NCI-H82 (cell line): ENCODE results near the gene AGK.

Experiments
- DNase-seq: peaks from one replicate; lab custom pipeline; 2025; lab: John Stamatoyannopoulos, UW

The AGK gene

GRCh38 chr7:141586878-141587277, 35.7 kb downstream of the AGK start:
- no peak for DNase-seq

DNA sequence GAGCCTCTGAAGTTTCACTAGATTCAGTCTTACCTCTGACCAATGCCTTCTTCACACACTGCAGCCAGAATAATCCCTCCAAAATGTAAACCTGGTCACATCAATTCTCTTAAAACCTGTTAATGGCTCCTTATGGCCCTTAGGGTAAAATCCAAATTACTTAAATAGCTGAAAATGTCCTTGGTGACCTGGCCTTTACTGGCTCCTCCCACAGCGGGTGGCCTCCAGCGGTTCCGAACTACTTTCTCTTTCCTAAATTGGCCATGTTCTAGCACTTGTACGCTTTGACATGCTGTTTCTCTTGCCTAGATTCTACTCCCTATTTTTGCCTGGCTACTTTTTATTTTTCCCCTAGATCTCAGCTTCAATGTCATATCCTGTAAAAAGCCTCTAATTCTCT, 36.1 kb downstream of the AGK start:
- DNase-seq = no peak

GRCh38 chr7:141588912-141589311, 37.7 kb downstream of the AGK start:
- DNase-seq = no peak

DNA sequence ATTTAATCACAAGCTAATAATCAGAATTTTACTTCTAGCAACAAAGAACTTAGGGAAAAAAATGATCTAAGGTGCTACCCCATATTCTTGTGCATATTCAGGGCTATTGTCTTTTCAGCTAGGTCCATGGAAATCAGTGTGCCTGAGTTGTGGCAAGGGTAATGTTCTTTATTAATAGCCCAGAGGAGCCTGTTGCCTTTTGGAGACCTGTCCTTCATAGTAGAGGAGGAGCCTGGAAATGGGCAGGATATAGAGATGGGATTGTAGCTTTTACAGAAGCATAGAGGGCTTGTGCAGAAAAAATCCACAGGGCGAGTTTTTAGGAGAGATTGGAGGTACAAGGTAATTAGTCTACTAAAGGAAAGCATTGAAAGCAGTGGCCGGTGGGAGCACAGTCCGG, 38.9 kb downstream of the AGK start:
- DNase-seq = no peak

DNA sequence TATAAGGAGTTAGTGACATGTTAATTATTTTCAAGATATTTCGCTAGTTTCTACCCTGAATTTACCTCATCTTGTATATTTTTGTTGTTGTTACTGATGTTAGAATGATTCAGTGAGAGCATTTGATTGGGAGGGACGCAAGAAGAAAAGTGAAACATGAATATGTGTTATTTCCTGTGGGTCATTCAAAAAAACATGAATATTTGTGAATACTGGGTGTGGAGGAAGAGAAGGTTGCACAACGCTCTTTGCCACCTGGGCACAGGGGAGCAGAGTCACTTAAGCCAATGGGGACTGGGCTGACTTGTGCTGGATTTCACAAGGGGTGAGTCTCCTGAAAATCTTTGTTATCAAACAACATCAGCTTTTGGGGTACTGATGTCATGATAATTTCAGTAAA, 39.5 kb downstream of the AGK start:
- DNase-seq = no peak

DNA sequence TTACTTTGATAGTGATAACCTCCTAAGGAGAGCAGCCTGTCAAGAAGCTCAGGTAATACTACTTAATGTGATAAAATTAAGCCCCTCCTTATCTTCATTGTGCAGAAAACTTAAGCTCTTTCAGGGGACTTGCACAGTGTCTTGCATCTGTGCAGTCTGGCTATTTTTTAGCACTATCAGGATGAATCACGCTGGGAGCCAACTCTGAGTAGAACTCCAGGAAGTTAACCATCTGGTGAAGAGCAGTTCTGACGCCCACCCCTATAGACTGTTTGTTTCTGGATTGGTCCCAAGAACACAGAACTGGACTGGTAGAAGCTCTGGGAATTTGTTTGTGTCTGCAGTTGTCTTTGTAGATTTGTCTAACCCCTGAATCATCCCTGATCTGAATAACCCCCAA, 41.9 kb downstream of the AGK start:
- DNase-seq = peak; percentile 90

- DNase-seq = no peak
Observed at GRCh38 chr7:141597966-141598365, 46.8 kb downstream of the AGK start.

DNA sequence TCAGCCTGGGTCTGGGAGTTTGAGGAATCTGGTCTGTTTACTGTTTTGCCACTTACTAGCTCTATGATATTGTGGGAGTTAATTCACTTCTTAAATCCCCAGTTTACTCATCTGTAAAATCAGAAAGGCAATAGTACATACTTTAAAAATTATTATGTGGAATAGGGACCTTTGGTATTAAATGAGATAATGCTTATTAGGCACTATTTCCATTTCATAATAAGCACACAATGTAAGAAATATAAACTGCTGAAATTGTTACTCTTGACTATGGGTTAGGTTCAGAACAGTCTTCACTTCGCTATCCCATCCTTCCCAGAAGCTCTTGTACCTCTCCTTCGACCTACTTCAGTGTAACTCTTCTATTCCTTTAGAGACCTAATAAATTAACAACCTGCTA, 47.2 kb downstream of the AGK start:
- DNase-seq = no peak

GRCh38 chr7:141600168-141601006, 49.2 kb downstream of the AGK start:
- peak; percentile 53 for DNase-seq

DNA sequence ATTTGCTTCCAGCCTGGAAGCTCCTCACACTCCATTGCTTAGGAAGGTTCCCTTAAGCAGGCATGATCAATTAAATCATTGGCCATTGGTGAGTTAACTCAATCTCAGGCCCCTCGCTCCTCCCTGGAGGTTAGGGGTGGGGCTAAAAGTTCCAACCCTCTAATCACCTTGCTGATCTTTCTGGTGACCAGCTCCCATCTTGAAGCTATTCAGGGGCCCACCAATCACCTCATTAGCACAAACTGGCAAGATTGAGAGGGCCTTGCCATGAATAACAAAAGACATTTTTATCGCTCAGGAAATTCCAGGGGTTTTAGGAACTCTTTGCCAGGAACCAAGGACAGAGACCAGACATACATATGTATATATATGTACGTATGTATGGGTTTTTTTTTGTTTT, 58.4 kb downstream of the AGK start:
- DNase-seq = no peak

DNA sequence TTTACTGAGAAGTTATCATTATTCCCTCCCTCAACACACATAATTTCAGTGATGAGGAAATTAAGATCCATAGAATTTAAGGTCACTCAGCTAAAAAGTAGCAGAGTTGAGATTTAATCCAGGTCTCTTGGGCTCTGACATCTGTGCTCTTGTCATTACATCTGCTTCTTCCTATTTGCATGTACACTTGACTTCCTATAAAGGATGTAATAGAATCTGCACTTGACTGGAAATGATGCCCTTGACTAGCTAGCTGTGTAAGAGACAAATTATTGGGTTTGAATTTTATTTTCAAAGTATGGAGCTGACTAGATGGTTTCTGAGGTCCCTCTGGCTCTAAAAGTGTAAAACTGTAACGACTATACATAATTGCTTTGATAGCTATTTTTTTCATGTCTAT, 59.5 kb downstream of the AGK start:
- no peak for DNase-seq

DNA sequence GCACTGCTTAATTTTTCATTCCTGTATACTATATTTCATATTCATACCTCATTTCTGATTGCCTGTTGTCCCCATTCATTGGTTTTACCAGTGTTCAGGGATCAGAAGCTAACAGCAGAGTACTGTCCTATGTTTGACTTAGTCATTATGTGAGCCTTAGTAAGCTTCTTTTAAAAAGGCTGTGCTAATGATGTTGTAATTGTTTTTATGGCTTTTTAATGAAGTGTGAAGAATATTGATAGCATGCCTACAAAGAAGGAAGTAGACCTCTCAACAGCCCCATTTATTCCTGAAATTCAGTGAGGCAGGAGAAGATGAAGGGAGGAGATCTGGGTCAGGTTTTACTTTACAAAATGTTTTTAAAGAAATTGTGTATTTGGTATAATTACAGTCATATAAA, 61.7 kb downstream of the AGK start:
- no peak for DNase-seq

DNA sequence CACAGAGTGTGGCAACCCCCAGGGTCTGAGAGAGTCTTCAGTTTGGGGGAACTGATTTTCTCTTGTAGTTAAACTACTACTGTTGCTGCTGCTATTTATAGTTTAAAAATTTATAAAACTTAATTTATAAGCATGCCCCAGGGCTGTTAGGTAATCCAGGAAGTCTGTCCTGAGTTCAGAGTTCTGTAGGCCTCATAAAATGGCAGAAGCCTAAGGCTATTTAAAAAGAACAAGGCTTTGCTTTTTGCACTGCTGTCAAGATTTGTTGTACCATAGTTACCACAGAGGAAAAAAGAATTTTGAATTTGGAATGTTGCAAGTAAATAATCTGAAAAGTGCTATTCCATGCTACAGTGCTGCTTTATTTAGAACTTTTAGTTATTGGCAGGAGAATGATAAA, 66.1 kb downstream of the AGK start:
- no peak for DNase-seq

DNA sequence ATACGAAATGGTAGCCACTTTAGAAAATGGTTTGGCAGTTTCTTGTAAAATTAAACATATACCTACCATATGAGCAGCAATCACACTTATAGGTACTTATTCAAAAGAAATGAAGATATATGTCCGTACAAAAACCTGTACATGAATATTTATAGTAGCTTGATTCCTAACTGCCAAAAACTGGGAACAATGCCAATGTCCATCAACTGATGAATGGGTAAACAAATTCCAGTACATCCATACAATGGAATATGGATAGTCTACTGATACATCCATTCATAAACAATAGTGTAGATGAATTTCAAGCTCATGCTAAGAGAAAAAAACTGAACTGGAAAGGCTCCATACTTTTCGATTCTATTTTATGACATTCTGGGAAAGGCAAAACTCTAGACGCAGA, 68.5 kb downstream of the AGK start:
- DNase-seq = no peak

GRCh38 chr7:141624763-141625162, 73.6 kb downstream of the AGK start:
- no peak for DNase-seq

GRCh38 chr7:141630621-141631020, 79.4 kb downstream of the AGK start:
- no peak for DNase-seq

DNA sequence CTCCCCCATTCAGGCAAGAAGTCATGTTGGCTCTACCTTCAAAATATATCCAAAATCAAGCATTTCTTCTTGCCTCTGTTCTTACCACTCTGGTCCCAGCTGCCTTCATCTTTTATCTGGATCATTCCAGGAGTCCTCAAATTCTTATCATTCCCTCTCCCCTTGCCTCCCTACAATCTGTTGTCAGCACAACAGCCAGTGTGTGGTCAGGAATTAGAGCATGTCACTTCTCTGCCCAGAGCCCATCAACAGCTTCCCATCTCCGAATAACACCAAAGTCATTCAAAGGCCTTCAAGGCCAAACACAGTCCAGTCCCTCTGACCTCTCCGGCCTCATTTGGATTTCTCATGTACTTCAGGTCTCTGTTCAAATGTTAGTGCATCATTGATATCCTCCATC, 80.3 kb downstream of the AGK start:
- DNase-seq = no peak

DNA sequence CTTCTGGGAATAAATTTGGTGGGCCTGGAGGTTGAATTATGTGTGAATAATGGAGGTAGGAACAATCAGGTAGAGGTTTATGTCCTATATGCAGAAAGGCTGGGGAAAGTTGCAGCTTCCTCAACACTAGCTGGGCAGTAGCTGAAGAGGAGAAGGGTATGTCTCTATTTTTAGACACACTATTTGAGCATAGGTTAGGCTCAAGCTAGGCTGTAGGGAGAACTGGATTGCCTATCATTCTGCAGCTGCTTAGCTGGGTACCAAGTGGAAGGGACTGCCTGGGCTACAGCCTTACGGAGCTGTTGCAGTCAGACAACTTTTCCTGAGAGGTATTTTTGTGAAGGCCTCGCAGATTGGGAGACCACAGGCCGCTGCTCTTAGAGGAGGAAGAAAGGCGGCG, 82.9 kb downstream of the AGK start:
- no peak for DNase-seq

DNA sequence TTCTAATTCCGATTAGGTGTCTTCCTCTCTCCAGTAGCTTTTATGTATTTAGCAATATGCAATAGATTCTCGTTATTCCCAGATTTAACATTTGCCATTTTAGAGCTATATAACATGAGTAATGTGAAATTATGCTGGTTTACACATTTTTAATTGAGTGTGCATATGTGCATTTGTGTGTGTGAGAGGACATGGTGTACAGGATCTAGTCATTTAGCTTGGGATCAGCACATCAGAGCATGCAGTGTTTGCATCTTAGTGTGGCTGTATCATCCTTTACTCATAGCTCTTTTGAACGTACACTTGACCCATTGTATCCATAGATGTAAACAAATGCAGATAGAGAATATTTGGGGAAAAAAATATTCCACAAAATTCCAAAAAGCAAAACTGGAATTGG, 84.8 kb downstream of the AGK start:
- no peak for DNase-seq

GRCh38 chr7:141640239-141640840, 89.1 kb downstream of the AGK start:
- no peak for DNase-seq

DNA sequence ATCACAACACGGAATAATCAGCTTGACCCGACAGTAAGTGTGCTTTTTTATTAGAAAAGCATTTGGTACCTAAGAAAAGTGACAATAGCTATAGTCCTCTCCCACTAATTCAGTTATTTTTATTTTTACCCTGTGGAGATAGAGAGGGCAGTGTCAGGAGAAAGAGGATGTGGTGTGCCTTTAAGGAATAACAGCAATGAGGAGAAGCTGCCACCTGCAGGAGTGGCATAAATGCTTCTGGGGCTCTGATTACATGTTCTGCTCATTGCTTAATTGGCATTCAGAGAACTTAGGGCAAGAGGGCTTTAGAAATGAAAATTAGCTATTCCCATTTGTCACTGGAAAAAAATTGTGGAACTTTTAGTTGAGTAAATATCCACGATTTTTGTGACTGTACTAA, 90.7 kb downstream of the AGK start:
- no peak for DNase-seq

DNA sequence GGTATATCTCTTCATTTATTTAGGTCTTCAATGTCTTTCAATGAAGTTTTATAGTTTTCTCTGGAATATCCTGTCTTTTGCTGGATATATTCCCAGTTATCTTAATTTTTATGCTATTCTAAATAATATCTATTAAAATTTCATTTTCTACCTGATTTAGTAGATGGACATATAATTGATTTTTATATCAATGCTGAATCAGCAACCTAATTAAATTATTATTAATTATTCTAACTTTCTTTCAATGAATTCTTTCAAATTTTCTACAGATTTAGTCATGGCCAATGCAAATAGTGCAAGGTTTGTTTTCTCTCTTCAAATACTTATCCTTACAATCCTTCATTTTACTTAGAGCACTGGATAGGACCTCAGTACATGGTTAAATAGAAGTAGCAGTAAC, 94.0 kb downstream of the AGK start:
- no peak for DNase-seq

DNA sequence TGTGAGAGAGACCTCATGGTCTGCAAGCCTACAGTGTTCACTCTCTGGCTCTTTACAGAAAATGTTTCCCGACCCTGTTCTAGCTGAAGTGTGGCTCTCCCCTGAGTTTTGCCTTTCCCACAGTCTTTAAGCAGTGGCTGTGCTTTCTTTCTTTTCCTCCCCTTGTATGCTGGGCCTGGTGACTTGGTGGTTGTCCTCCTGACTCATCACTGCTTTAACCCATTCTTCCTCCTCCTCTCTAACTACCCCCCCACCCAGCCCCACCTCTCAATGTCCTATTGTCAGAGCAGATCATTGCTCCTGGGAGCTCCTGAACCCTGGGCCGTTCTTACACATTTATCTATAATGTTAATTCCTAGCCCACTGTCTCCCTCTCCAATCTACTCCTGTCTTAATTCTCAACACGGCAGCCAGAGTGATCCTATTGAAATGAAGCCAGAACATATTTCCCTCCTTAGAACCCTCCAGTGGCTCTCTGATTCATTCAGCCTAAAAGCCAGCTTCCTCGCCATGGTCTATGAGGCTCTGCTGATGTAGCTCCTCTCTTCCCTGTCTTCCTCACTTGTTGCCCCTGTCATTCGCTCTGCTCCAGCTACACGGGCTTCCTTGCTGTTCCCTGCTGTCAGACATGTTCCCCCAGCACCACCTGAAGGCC, 95.7 kb downstream of the AGK start:
- no peak for DNase-seq
